Heart right ventricle (tissue), 16 donors: Measurements from ENCODE around the gene TAS1R2. TPM values are rescaled to one million over a fixed set of nuclear protein-coding genes. Genes with fewer than 3 reads are reported as not detected.

ENCODE experiments used
- ATAC-seq, 8 donors: fragments of 200-7000 bp; cut with Tn5 transposase; one replicate each; pipeline ENCODE4 v1.9.1; 2020; ENCODE audit warnings: mild to moderate bottlenecking in 8 of 8, moderate library complexity in 8 of 8, moderate number of reproducible peaks in 1 of 8
- DNase-seq, 2 donors: peaks; one replicate each; pipeline ENCODE4 v3.0.0-alpha.2; 2020
- H3K27ac ChIP-seq, 10 donors: fragments of 200-600 bp; sonication (generic) in 2 of 10; one replicate each; pipeline versions ENCODE4 v1.5.0 to v1.8.0; 2020 to 2022; ENCODE audit warnings: mild to moderate bottlenecking in 3 of 10
- H3K27me3 ChIP-seq, 7 donors: fragments of 200-600 bp; one replicate each; pipeline ENCODE4 v1.8.0; 2021 to 2022; ENCODE audit warnings: mild to moderate bottlenecking in 2 of 7
- H3K36me3 ChIP-seq, 9 donors: fragments of 200-600 bp; sonication (generic) in 1 of 9; one replicate each; pipeline versions ENCODE4 v1.5.0 to v1.8.0; 2020 to 2022; ENCODE audit warnings: mild to moderate bottlenecking in 2 of 9
- H3K4me1 ChIP-seq, 9 donors: fragments of 200-600 bp; sonication (generic) in 1 of 9; one replicate each; pipeline versions ENCODE4 v1.5.0 to v1.8.0; 2020 to 2022; ENCODE audit warnings: mild to moderate bottlenecking in 4 of 9
- H3K4me3 ChIP-seq, 10 donors: fragments of 200-600 bp; sonication (generic) in 2 of 10; one replicate each; pipeline versions ENCODE4 v1.5.0 to v1.8.0; 2020 to 2022; ENCODE audit warnings: mild to moderate bottlenecking in 7 of 10, moderate library complexity in 2 of 10
- H3K9me3 ChIP-seq, 11 donors: fragments of 200-600 bp in 10 of 11; sonication (generic) in 2 of 11; one replicate each; pipeline versions ENCODE4 v1.5.0 to v1.8.0; 2013 to 2022; ENCODE audit warnings: mild to moderate bottlenecking in 2 of 11, control low read depth in 1 of 11, moderate library complexity in 1 of 11
- WGBS, 2 donors: extraction: QIAGEN DNeasy Blood & Tissue Kit; methylation state at CpG; one replicate each; pipeline ENCODE4 v1.1.7; 2013; ENCODE audit warnings: inconsistent platforms in 1 of 2; 5-methylcytosine and 5-hydroxymethylcytosine counted together
- intact Hi-C, 10 donors: fragments of 100-400 bp; cut with DNase I; formaldehyde crosslinking; loops; one replicate each; pipeline versions ENCODE4 v1.11.1 to v1.14.2; 2022
- long read RNA-seq, 3 donors: library from polyadenylated mRNA; unstranded; transcript quantifications; one replicate each; pipeline ENCODE4 v2.0.0, GENCODE V29; 2020 to 2021
- polyA plus RNA-seq, 2 donors: library from polyadenylated mRNA; stranded (reverse); fragments of 200-250 nt; gene quantifications; one replicate each; pipeline ENCODE4 v1.2.3, GENCODE V29; 2013
- total RNA-seq, 10 donors: library from RNA; stranded (reverse); fragmentation: NEBNext Ultra II Directional in 3 of 10; extraction: Animal tissue kit (Norgen Biotek cat#: 25700) in 3 of 10; gene quantifications; one replicate each; pipeline versions ENCODE4 v1.2.1 to v1.2.4, GENCODE V29; 2021 to 2023
- TF ChIP-seq, protein P1 (sequence below), 9 donors: fragments of 200-600 bp; sonication (generic) in 2 of 9; IDR thresholded peaks; one replicate each; pipeline versions ENCODE4 v1.5.0 to v1.8.0; 2021 to 2022; ENCODE audit warnings: antibody characterized with exemption in 9 of 9, mild to moderate bottlenecking in 5 of 9, moderate library complexity in 1 of 9
- donor health status: Arrhythmogenic right ventricular cardiomyopathy.
- donor health status: ischemic (EF 13 %, LVEDD 7.1; RV severe dilation, severe dysfunction).
- donor health status: healthy with polysubstance abuse.
- donor health status: DM: no; HTN: yes; CAD: no.
- donor health status: DM: no; HTN: no; CAD: no.
- donor health status: ischemic (EF 25% LVEDD 6.9; RV normal size, moderate dysfunction).
- donor health status: ischemic (EF 25% LVEDD 5.7; RV mildly dilated, moderate dysfunction).
- donor health status: healthy.
- donor health status: DM: yes; HTN: yes; CAD: no.
- donor health status: Ischemic cardiomyopathy.
- donor health status: ischemic (EF 35%, LVEDD 5.7; RV mildly dilated, moderate dysfunction).
- donor health status: nonischemic (EF 11% LVEDD 7.7; RV severe dilation, severe dysfunction).
- donor health status: DM: yes; HTN: yes; CAD: no.
- donor health status: PGD.
- donor health status: ischemic (EF 29% LVEDD 5.4; RV normal size, mild dysfunction).
- donor health status: nonischemic (EF 23%, LVEDD 6.1; RV moderate dilation, normal function).

Gene TAS1R2
- total RNA-seq (not detected), polyA plus RNA-seq (not detected)
- long read RNA-seq, donor 1, result 0 reads
- long read RNA-seq, donor 2, result 0 reads
- long read RNA-seq, donor 3, result 0 reads

DNA sequence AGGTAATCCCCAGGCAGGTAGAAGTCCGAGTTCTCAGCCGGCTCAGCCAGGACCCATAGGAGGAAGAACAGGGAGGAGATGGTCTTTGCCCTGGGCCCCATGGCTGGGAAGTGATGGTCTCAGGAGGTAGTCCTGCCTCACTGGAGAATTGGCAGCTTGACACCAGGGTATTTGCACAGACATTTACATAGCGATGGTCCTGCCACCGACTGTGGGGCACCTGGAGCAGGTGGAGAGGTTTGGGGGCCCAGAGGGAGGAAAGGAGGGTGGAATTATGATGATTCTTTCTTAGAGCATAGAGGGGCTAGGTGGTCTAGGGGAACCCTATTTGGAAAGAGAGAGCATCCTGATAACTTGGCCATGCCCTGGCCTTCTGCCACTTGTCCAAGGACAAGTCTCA lies at the start of gene TAS1R2:
Gene TAS1R2 (minus strand): TSS at position 101 of the 400 bp plus-strand sequence. CDS start 0 bp downstream, at position 101.
- Histone ChIP-seq H3K27me3 (peaks cover 0 to 32% (median 3%) of the 10 kb centered on the region in 7 donors), H3K27ac (no peak within 1 kb of the TSS), H3K4me3 (no peak within 1 kb of the TSS), H3K36me3 (no peaks in the 10 kb centered on the region), H3K9me3 (no peaks in the 10 kb centered on the region), H3K4me1 (no peaks in the 10 kb centered on the region)
- 61 to 71% methylated on average over 4 of the region's 4 CpGs for WGBS, 2 donors
- intact Hi-C loops, result no loop called here
- TF ChIP-seq, protein P1, sequence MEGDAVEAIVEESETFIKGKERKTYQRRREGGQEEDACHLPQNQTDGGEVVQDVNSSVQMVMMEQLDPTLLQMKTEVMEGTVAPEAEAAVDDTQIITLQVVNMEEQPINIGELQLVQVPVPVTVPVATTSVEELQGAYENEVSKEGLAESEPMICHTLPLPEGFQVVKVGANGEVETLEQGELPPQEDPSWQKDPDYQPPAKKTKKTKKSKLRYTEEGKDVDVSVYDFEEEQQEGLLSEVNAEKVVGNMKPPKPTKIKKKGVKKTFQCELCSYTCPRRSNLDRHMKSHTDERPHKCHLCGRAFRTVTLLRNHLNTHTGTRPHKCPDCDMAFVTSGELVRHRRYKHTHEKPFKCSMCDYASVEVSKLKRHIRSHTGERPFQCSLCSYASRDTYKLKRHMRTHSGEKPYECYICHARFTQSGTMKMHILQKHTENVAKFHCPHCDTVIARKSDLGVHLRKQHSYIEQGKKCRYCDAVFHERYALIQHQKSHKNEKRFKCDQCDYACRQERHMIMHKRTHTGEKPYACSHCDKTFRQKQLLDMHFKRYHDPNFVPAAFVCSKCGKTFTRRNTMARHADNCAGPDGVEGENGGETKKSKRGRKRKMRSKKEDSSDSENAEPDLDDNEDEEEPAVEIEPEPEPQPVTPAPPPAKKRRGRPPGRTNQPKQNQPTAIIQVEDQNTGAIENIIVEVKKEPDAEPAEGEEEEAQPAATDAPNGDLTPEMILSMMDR (IDR thresholded peaks at IDR 0.05), result no peak
- ATAC-seq (no peak), DNase-seq (no peak)

DNA sequence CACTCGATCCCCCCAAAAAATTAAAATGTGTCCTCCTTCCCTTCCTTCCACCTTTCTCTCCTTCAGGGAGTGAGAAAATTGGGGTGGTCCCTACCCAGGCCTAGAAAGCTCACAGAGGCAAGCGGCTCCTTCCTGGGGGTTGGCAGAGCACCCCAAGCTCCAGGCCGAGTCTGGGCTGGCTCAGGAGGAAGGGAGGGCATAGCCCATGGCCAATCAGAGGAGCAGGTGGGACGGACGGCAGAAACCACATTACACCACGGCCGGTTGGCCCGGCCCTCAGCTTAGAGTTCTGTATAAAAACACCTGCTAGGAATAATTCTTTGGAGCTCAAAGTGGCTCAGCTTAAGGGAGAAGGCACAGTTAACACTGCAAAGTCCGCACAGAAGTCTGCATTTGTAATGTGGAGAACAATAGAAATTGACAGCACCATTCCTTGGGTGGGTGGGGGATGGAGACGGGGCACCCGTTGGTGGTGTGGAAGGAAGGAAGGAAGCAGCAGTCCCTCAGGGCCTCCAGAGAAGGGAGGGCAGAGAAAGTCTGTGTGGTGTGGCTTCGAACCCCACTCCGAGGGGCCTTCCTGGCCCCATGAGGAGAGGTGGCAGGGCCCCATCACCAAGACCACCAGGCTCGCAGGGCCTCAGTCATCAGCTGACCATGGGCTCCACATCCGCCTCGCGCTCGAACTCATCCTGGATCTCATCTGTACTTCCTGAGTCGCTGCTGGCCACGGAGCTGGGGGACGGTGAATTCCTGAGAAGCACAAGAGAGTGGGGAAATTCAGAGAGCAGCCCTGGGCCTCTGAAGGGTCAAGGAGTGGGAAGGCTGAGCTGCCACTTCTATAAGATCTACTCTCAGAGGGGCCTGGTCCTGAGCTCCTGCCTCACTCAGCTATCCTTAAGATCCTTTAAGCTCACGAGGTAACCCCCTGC lies 48.7 kb upstream of the TAS1R2 start:
- H3K27me3 ChIP-seq, result no peaks in the 10 kb centered on the region
- ATAC-seq, result peak in 5 of 8 donors; percentile 36 to 53 (median 51)
- no peak for DNase-seq
- H3K4me3 ChIP-seq, result no peak overlapping the region
- intact Hi-C loops, result loop anchor here (1.0 to 10.0 kb wide), 11 partner anchors 47 to 337 kb away; partner anchors contain the start of gene IFFO2 (in 4 of the 10)
- 58 to 65% methylated on average over 22 of the region's 22 CpGs for WGBS, 2 donors
- peaks cover 13 to 52% (median 39%) of the 10 kb centered on the region in 9 donors for H3K4me1 ChIP-seq
- peaks cover 0 to 46% (median 10%) of the 10 kb centered on the region in 9 donors for H3K36me3 ChIP-seq
- TF ChIP-seq, protein P1 (IDR thresholded peaks at IDR 0.05), result no peak
- peak overlapping the region; percentile 42 to 80 (median 71) for H3K27ac ChIP-seq
- no peaks in the 10 kb centered on the region for H3K9me3 ChIP-seq

DNA sequence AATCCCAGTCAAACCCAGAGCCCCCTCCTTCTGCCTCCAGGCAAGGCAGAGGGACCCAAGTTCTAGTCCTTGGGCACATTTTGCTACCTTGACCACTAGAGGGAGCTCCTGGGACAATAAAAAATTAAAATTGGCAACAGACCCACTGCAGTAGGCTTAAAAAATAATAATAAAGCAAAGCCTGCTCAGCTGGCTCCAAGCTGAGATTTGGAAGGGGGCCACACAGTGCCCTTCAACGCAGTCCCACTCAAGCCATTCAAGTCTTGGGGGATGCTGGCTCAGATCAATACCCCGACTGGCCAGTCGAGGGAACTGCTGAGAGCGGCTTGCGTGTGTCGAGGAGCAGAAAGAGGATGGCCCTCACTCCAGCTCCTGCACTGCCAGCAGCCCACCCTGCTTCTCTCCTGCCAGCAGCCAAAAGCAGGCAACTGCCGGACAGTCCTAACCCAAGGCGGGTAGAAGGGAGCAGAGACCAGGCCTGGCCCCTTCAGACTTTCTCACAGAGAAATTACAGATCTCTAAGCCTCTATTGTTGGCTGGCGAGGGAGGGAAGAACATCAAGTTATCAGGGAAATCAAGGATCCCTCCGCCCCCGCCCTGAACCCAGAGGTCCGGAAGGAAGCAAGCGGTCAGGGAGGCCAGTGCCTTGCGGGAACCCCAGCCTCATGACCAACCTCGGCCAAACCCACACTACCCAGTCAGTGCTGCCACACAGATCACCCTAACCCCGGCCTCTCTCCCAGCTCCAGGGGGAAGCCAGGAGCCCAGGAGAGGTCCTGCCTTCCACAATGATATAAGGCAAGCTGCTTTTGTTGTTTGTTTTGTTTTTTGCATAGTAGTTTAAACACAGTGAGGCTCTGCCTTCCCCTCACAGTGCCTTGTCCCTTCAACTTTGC lies 47.8 kb upstream of the TAS1R2 start:
- H3K4me1 ChIP-seq, result peaks cover 14 to 46% (median 33%) of the 10 kb centered on the region in 9 donors
- ATAC-seq (peak; percentile 4 to 60 (median 27)), DNase-seq (peak; percentile 54 to 68)
- peak overlapping the region; percentile 42 to 80 (median 71) for H3K27ac ChIP-seq
- H3K36me3 ChIP-seq, result peaks cover 0 to 46% (median 10%) of the 10 kb centered on the region in 9 donors
- no peaks in the 10 kb centered on the region for H3K27me3 ChIP-seq
- intact Hi-C loops, result loop anchor here (1.0 to 10.0 kb wide), 11 partner anchors 48 to 338 kb away; partner anchors contain the start of gene IFFO2 (in 4 of the 10)
- TF ChIP-seq, protein P1 (IDR thresholded peaks at IDR 0.05), result peak; percentile 70 to 93 (median 89)
- WGBS, 2 donors, result 36 to 48% methylated on average over 16 of the region's 16 CpGs
- peak overlapping the region in 1 of 10 donors; percentile 14 for H3K4me3 ChIP-seq
- no peaks in the 10 kb centered on the region for H3K9me3 ChIP-seq
